ENCODE measurements around the gene HID1.

HID1 gene

GRCh38 chr17:74945543-74945942 is 27.0 kb downstream of the HID1 start:
- H2AFZ ChIP-seq (ENCODE audit: low read depth, low read length): no peak overlapping the region
- H3K9me3 ChIP-seq (ENCODE audit: low read length): no peaks in the 10 kb centered on the region
- no peaks in the 10 kb centered on the region for H3K36me3 ChIP-seq (ENCODE audit: insufficient read depth, low read length)
- H3K4me1 ChIP-seq (ENCODE audit: insufficient read depth, low read length): no peaks in the 10 kb centered on the region
- H3K27me3 ChIP-seq (ENCODE audit: insufficient read depth, low read length): peaks cover 73% of the 10 kb centered on the region
- H3K4me3 ChIP-seq (ENCODE audit: low read length): no peak overlapping the region

- H2AFZ ChIP-seq (ENCODE audit: low read depth, low read length): no peak overlapping the region
- no peak overlapping the region for H3K4me3 ChIP-seq (ENCODE audit: low read length)
- peaks cover 66% of the 10 kb centered on the region for H3K27me3 ChIP-seq (ENCODE audit: insufficient read depth, low read length)
- no peaks in the 10 kb centered on the region for H3K36me3 ChIP-seq (ENCODE audit: insufficient read depth, low read length)
- no peaks in the 10 kb centered on the region for H3K9me3 ChIP-seq (ENCODE audit: low read length)
- H3K4me1 ChIP-seq (ENCODE audit: insufficient read depth, low read length): no peaks in the 10 kb centered on the region
Measured at GRCh38 chr17:74943808-74944522, 28.6 kb downstream of the HID1 start.

GRCh38 chr17:74941128-74941725 is 31.3 kb downstream of the HID1 start:
- Histone ChIP-seq H3K27me3 (ENCODE audit: insufficient read depth, low read length) (peaks cover 73% of the 10 kb centered on the region), H3K4me3 (ENCODE audit: low read length) (no peak overlapping the region), H3K9me3 (ENCODE audit: low read length) (no peaks in the 10 kb centered on the region)

GRCh38 chr17:74939534-74939933 is 33.0 kb downstream of the HID1 start:
- Histone ChIP-seq H3K9me3 (ENCODE audit: low read length) (no peaks in the 10 kb centered on the region), H3K4me3 (ENCODE audit: low read length) (no peak overlapping the region), H2AFZ (ENCODE audit: low read depth, low read length) (no peak overlapping the region), H3K4me1 (ENCODE audit: insufficient read depth, low read length) (no peaks in the 10 kb centered on the region), H3K36me3 (ENCODE audit: insufficient read depth, low read length) (no peaks in the 10 kb centered on the region), H3K27me3 (ENCODE audit: insufficient read depth, low read length) (peaks cover 76% of the 10 kb centered on the region)

More at GRCh38 chr17:74941128-74941725, 31.3 kb downstream of the HID1 start:
- no peaks in the 10 kb centered on the region for H3K4me1 ChIP-seq (ENCODE audit: insufficient read depth, low read length)
- no peaks in the 10 kb centered on the region for H3K36me3 ChIP-seq (ENCODE audit: insufficient read depth, low read length)
- H2AFZ ChIP-seq (ENCODE audit: low read depth, low read length): no peak overlapping the region

- Histone ChIP-seq H3K4me1 (ENCODE audit: insufficient read depth, low read length) (no peaks in the 10 kb centered on the region), H3K9me3 (ENCODE audit: low read length) (no peaks in the 10 kb centered on the region), H2AFZ (ENCODE audit: low read depth, low read length) (no peak overlapping the region), H3K4me3 (ENCODE audit: low read length) (no peak overlapping the region), H3K36me3 (ENCODE audit: insufficient read depth, low read length) (no peaks in the 10 kb centered on the region), H3K27me3 (ENCODE audit: insufficient read depth, low read length) (peaks cover 79% of the 10 kb centered on the region)
Measured at GRCh38 chr17:74938194-74938950, 34.2 kb downstream of the HID1 start.

- H3K9me3 ChIP-seq (ENCODE audit: low read length): no peaks in the 10 kb centered on the region
- H3K27me3 ChIP-seq (ENCODE audit: insufficient read depth, low read length): peaks cover 81% of the 10 kb centered on the region
- H3K4me3 ChIP-seq (ENCODE audit: low read length): no peak overlapping the region
- no peaks in the 10 kb centered on the region for H3K4me1 ChIP-seq (ENCODE audit: insufficient read depth, low read length)
- no peak overlapping the region for H2AFZ ChIP-seq (ENCODE audit: low read depth, low read length)
- no peaks in the 10 kb centered on the region for H3K36me3 ChIP-seq (ENCODE audit: insufficient read depth, low read length)
Measured at GRCh38 chr17:74937064-74938051, 35.2 kb downstream of the HID1 start.

- H3K9me3 ChIP-seq (ENCODE audit: low read length): no peaks in the 10 kb centered on the region
- H2AFZ ChIP-seq (ENCODE audit: low read depth, low read length): no peak overlapping the region
- no peaks in the 10 kb centered on the region for H3K36me3 ChIP-seq (ENCODE audit: insufficient read depth, low read length)
- H3K27me3 ChIP-seq (ENCODE audit: insufficient read depth, low read length): peaks cover 76% of the 10 kb centered on the region
- no peak overlapping the region for H3K4me3 ChIP-seq (ENCODE audit: low read length)
- H3K4me1 ChIP-seq (ENCODE audit: insufficient read depth, low read length): no peaks in the 10 kb centered on the region
Measured at GRCh38 chr17:74936470-74936799, 36.1 kb downstream of the HID1 start.

GRCh38 chr17:74935585-74936469 is 36.7 kb downstream of the HID1 start, which contains the start of gene OTOP3:
OTOP3 (plus strand) TSS chr17:74935898; CDS start chr17:74935922, 24 bp downstream.
- H3K4me3 ChIP-seq (ENCODE audit: low read length): no peak within 1 kb of the TSS
- H3K4me1 ChIP-seq (ENCODE audit: insufficient read depth, low read length): no peaks in the 10 kb centered on the region
- no peak within 1 kb of the TSS for H2AFZ ChIP-seq (ENCODE audit: low read depth, low read length)
- no peaks in the 10 kb centered on the region for H3K9me3 ChIP-seq (ENCODE audit: low read length)
- no peaks in the 10 kb centered on the region for H3K36me3 ChIP-seq (ENCODE audit: insufficient read depth, low read length)
- H3K27me3 ChIP-seq (ENCODE audit: insufficient read depth, low read length): peaks cover 73% of the 10 kb centered on the region

- Histone ChIP-seq H3K9me3 (ENCODE audit: low read length) (no peaks in the 10 kb centered on the region), H3K4me3 (ENCODE audit: low read length) (no peak overlapping the region), H2AFZ (ENCODE audit: low read depth, low read length) (no peak overlapping the region), H3K36me3 (ENCODE audit: insufficient read depth, low read length) (no peaks in the 10 kb centered on the region), H3K27me3 (ENCODE audit: insufficient read depth, low read length) (peaks cover 72% of the 10 kb centered on the region), H3K4me1 (ENCODE audit: insufficient read depth, low read length) (no peaks in the 10 kb centered on the region)
Measured at GRCh38 chr17:74935048-74935447, 37.5 kb downstream of the HID1 start.

- Histone ChIP-seq H3K36me3 (ENCODE audit: insufficient read depth, low read length) (no peaks in the 10 kb centered on the region), H3K4me3 (ENCODE audit: low read length) (no peak overlapping the region), H3K4me1 (ENCODE audit: insufficient read depth, low read length) (no peaks in the 10 kb centered on the region), H3K9me3 (ENCODE audit: low read length) (no peaks in the 10 kb centered on the region), H3K27me3 (ENCODE audit: insufficient read depth, low read length) (peaks cover 70% of the 10 kb centered on the region), H2AFZ (ENCODE audit: low read depth, low read length) (no peak overlapping the region)
Measured at GRCh38 chr17:74930535-74931036, 42.0 kb downstream of the HID1 start.

- no peaks in the 10 kb centered on the region for H3K4me1 ChIP-seq (ENCODE audit: insufficient read depth, low read length)
- no peak overlapping the region for H3K4me3 ChIP-seq (ENCODE audit: low read length)
- no peak overlapping the region for H2AFZ ChIP-seq (ENCODE audit: low read depth, low read length)
- H3K27me3 ChIP-seq (ENCODE audit: insufficient read depth, low read length): peaks cover 75% of the 10 kb centered on the region
- H3K9me3 ChIP-seq (ENCODE audit: low read length): no peaks in the 10 kb centered on the region
- no peaks in the 10 kb centered on the region for H3K36me3 ChIP-seq (ENCODE audit: insufficient read depth, low read length)
Measured at GRCh38 chr17:74928786-74929185, 43.8 kb downstream of the HID1 start.

- peaks cover 10% of the 10 kb centered on the region for H3K4me1 ChIP-seq (ENCODE audit: insufficient read depth, low read length)
- H3K36me3 ChIP-seq (ENCODE audit: insufficient read depth, low read length): no peaks in the 10 kb centered on the region
- no peak overlapping the region for H2AFZ ChIP-seq (ENCODE audit: low read depth, low read length)
- H3K27me3 ChIP-seq (ENCODE audit: insufficient read depth, low read length): peaks cover 78% of the 10 kb centered on the region
- H3K9me3 ChIP-seq (ENCODE audit: low read length): no peaks in the 10 kb centered on the region
- no peak overlapping the region for H3K4me3 ChIP-seq (ENCODE audit: low read length)
Measured at GRCh38 chr17:74925242-74925641, 47.3 kb downstream of the HID1 start.
